Stimulated activated CD4-positive, alpha-beta T cell treated with anti-CD3 and anti-CD28 coated beads, Interleukin-15, amount 100 ng/mL, for 1 hour (primary cell): ENCODE measurements around the gene LARP7.
"Not testable (repeated sequence)": the region's sequence is repeated elsewhere in the genome, so short reads cannot be mapped to it uniquely, and the experiment has no call there.

Experiments used
- DNase-seq, 2 donors: peaks; one replicate each; pipeline ENCODE4 v3.0.0-alpha.2; 2020; ENCODE audit warnings: low read depth in 1 of 2, low spot score in 1 of 2

The LARP7 gene

GRCh38 chr4:112649055-112649408, 12.1 kb downstream of the LARP7 start:
- no peak for DNase-seq

- no peak for DNase-seq
Measured at GRCh38 chr4:112650332-112650731, 13.4 kb downstream of the LARP7 start.

- no peak for DNase-seq
Measured at GRCh38 chr4:112651641-112652040, 14.7 kb downstream of the LARP7 start.

DNA sequence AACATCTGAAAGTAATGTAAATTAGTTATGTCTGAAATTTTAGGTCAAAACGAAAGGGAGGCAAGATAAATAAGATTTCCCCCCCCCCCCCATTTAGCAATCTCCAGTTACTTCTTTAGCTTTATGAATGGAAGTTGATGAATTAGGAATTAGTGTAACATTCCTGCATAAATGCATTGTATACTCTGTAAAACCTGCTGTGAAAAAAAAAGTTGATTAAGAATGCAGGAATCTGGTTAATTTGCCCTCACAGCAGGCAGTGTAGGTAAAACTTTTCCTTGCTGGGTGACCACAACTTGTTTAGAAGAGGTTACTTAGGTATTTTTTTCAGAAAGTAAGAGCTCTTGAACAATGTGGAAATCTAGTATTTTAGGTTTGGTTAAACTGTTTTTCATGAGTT, 15.3 kb downstream of the LARP7 start:
- no peak for DNase-seq

GRCh38 chr4:112655270-112655669, 18.3 kb downstream of the LARP7 start:
- DNase-seq = no peak

- not testable (repeated sequence) for DNase-seq
Measured at GRCh38 chr4:112656115-112656514, 19.2 kb downstream of the LARP7 start.

DNA sequence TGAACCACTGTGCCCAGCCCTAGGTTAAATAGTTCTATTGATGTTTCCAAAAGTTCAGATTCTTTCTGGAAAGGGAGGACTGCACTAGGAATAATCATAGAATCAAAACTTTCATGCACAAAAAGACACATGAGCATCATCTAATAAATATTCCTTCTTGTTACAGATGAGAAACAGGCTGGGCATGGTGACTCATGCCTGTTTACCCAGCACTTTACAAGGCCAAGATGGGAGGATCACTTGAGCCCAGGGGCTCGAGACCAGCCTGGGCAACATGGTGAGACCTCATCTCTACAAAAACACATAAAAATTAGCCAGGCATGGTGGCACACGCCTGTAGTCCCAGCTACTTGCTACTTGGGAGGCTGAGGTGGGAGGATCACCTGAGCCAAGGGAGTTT, 27.7 kb downstream of the LARP7 start:
- no peak for DNase-seq

- no peak for DNase-seq
Measured at GRCh38 chr4:112668131-112668530, 31.2 kb downstream of the LARP7 start.

- no peak for DNase-seq
Measured at GRCh38 chr4:112673076-112673475, 36.1 kb downstream of the LARP7 start.

DNA sequence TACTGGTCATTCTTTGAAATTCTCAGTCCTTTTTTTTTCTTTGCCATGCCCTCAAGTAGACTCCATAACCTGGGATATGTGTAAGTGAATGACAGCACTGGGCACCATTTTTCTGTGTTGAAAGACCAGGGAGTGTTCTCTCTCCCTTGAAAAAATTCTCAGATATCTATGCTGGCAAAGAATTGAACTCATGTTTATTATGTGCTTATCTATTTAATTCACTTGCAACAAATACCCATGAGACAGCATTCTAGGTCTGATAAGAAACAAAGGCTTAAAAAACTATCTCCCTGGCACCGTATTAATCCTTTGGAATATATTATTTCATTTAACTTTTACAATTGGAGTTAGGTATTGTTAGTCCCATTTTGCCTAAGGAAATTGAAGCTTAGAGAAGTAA, 36.7 kb downstream of the LARP7 start:
- DNase-seq = no peak

- no peak for DNase-seq
Measured at GRCh38 chr4:112674376-112674775, 37.4 kb downstream of the LARP7 start.

- DNase-seq = no peak
Measured at GRCh38 chr4:112677519-112678091, 40.7 kb downstream of the LARP7 start.

DNA sequence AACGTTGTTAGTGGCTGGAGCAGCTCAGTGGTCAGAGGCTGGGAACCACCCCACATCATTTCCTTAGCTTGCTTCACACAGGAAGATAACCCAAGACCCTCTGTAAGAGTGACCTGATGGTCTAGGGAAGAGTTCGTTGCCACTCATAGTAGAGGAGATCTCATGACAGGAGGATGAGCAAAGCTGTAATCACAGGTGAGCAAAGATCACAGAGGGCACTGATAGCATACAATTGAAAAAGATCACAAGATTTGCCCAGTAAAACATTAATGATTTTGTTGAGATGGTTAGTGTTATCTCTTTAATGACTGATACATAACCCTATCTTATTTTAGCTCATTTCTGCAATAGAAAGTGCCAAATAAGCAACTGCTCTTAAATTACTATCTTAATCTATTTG, 44.1 kb downstream of the LARP7 start:
- no peak for DNase-seq

DNA sequence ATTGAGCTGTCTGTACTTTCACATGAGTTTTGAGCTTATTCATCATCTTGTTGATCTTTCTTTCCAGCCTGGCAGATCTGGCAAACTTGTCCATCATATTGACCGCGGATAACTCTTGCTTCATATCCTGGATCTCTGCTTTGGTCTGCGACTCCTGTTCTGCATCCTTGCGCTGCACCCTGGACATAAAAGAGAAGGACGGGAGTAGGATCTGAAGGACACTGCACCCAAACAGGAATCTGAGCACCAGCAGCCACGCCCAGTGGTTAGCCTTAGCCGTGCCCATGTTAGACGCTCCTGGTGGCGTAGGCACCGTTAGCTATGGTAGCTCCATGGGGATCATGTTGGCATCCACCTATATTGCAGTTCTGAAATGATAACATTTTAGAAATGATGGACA, 56.6 kb downstream of the LARP7 start:
- DNase-seq = no peak

DNA sequence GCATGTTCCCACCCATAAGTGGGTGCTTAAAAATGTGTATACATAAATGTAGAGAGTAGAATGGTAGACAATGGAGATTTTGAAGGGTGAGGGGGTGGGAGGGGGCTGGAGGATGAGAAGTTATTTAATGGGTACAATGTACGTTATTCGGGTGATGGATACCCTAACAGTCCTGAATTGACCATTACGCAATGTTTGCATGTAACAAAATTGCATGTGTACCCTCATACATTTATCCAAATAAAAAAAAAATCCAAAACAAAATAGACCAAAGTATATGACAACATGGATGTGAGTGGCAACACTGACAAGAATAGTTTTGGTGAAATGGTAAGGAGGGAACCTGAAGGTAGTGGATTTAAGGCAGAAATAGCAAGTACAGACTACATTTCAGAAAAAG, 63.7 kb downstream of the LARP7 start:
- no peak for DNase-seq

- DNase-seq = no peak
Measured at GRCh38 chr4:112702892-112703291, 65.9 kb downstream of the LARP7 start.

DNA sequence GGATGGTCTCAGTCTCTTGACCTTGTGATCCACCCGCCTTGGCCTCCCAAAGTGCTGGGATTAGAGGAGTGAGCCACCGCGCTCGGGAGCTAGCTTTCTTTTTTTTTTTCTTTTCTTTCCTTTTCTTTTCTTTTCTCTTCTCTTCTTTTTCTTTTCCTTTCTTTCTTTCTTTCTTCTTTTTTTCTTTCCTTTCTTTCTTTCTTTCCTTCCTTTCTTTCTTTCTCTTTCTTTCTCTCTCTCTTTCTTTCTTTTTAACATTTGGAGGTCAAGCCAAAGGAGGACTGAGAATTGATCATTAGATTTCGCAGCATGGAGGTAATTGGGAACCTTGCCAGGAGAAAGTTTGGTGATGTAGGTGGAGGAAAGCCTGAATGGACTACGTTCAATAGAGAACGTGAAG, 67.4 kb downstream of the LARP7 start:
- no peak for DNase-seq

DNA sequence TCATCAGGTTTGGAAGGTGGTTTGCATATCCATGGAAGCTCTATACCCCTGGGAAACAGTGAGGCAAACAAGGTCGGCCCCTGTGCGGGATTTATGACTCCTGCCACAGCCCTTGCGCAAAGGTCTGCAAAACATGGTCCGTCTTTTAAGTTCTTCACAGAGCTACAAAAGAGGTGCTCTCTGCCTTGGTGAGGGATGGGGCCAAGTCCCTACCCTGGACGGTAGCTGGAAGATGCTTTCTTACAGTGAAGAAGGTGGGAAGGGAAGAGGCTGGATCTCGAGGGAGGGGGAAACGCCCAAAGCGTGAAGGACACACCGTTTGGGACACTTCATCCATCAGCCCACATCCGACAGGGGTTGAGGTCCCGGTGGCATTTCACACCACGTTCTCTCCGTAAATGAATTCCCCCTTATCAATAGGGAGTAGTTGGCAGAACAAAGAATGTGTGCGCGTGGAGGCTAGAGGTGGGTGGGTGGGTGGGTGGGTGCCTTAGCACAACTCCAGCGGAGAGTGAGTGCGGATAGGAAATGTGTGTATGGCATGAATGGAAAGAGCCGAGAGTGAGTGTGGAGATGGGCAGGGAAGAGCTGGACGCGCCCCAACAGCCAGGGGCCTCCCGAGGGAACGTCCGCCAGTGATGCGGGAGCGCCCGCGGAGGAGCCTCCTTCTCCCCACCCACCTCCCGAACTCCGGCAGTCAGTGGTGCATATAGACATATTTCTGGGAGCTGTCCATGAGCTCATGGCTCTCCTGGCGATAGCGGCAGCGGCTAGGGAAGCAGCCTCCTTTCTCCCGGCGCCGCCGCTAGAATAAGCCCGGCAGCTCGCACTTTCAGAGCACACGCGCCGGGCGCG, 68.3 kb downstream of the LARP7 start:
- DNase-seq = no peak

DNA sequence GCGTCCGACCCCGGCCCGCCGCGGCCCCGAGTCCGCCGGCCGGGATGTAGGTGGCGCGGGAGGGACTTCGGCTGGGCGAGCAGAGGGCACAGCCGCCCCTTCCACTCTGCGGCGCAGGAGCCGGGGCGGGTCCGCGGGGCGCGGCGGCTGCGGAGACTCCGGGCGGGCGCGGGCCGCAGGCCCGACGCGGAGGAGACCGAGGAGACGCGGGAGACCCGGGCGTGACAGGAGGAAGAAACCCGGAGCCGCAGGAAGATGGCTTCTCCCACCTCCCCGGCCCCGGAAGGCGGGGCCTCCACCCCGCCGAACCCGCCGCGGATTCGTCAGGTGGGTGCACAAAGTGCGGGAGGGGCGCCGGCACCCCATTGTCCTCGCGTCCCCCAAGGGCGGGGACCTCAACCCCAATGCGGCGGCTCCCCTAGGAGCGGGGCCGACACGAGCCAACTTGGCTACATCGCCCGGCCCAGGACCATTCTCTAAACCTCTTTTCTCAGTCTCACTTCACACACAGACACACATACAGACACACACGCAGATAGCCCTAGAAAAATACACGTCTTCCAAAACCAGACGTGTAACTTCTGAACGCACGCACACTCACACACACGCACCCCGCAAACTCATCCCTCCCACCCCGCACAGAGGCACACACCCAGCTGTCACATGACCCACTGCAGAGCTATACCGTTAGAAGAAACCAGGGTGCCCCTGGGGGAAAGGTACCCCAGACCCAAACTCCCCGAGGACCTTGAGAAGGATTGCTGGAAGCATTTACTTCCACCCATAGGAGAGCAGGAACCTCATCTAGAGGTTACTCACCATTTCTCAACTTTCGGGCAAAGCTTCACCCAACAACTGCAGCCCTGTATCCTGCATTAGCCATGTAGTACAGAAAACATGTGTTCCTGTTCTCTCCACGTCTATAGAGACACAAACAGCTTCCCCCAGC, 69.2 kb downstream of the LARP7 start:
- not testable (repeated sequence) for DNase-seq

- no peak for DNase-seq
Measured at GRCh38 chr4:112706840-112707207, 69.9 kb downstream of the LARP7 start.
